CD4-positive, CD25-positive, alpha-beta regulatory T cell (primary cell): ENCODE measurements around the gene SGMS1. TPM values are rescaled to one million over a fixed set of nuclear protein-coding genes. Genes with fewer than 3 reads are reported as not detected.
A peak's percentile ranks its signal among the peaks of the same experiment; 100 is the strongest.

Experiments
- ATAC-seq, 2 donors: fragments of 150-1000 bp; cut with Tn5 transposase; one replicate each; pipeline ENCODE4 v1.10.0; 2021; ENCODE audit warnings: low read depth in 2 of 2, moderate number of reproducible peaks in 2 of 2, moderate library complexity in 1 of 2
- DNase-seq, 3 donors: peaks; one replicate each; pipeline versions ENCODE4 v3.0.0 to v3.0.0-alpha.2; 2012 to 2022; ENCODE audit warnings: mixed read lengths in 1 of 3
- H3K27ac ChIP-seq: one replicate; pipeline ENCODE4 v1.7.0; 2013; ENCODE audit warnings: mild to moderate bottlenecking, low read length; ENCODE audit not compliant: insufficient read depth, poor library complexity, severe bottlenecking
- H3K27me3 ChIP-seq: one replicate; pipeline ENCODE4 v1.7.0; 2013; ENCODE audit warnings: low read length; ENCODE audit not compliant: control insufficient read depth, insufficient read depth
- H3K36me3 ChIP-seq: one replicate; pipeline ENCODE4 v1.7.0; 2013; ENCODE audit warnings: mild to moderate bottlenecking, low read length, moderate library complexity; ENCODE audit not compliant: control insufficient read depth, insufficient read depth
- H3K4me1 ChIP-seq: 2 replicates; pipeline ENCODE4 v1.7.0; 2013; ENCODE audit warnings: mild to moderate bottlenecking, low read length; ENCODE audit not compliant: insufficient read depth, control insufficient read depth, poor library complexity, severe bottlenecking
- H3K4me3 ChIP-seq: one replicate; pipeline ENCODE4 v1.7.0; 2013; ENCODE audit warnings: low read depth, mild to moderate bottlenecking, low read length, moderate library complexity
- H3K9me3 ChIP-seq, 2 experiments: 1 replicate in 1 of 2; 2 replicates in 1 of 2; pipeline ENCODE4 v1.7.0; 2013; ENCODE audit warnings: low read length in 2 of 2, mild to moderate bottlenecking in 1 of 2, moderate library complexity in 1 of 2; ENCODE audit not compliant: control insufficient read depth in 2 of 2
- H3K27ac Mint-ChIP-seq, 3 donors: one replicate each; pipeline ENCODE4 v1.8.0; 2020 to 2022; ENCODE audit warnings: mild to moderate bottlenecking in 3 of 3, mixed read lengths in 3 of 3, moderate library complexity in 2 of 3
- H3K27me3 Mint-ChIP-seq: one replicate; pipeline ENCODE4 v1.8.0; 2022; ENCODE audit warnings: mild to moderate bottlenecking, mixed read lengths
- H3K36me3 Mint-ChIP-seq: one replicate; pipeline ENCODE4 v1.8.0; 2020; ENCODE audit warnings: mixed read lengths
- H3K4me1 Mint-ChIP-seq, 4 donors: one replicate each; pipeline ENCODE4 v1.8.0; 2020 to 2022; ENCODE audit warnings: mixed read lengths in 4 of 4, mild to moderate bottlenecking in 1 of 4
- H3K4me3 Mint-ChIP-seq, 4 donors: one replicate each; pipeline ENCODE4 v1.8.0; 2020 to 2022; ENCODE audit warnings: mild to moderate bottlenecking in 4 of 4, mixed read lengths in 4 of 4, moderate library complexity in 3 of 4
- H3K9me3 Mint-ChIP-seq, 7 donors: one replicate each; pipeline ENCODE4 v1.8.0; 2020 to 2022; ENCODE audit warnings: mixed read lengths in 7 of 7, mild to moderate bottlenecking in 3 of 7, moderate library complexity in 2 of 7
- polyA plus RNA-seq, 4 donors: library from polyadenylated mRNA; unstranded; fragments of 300-500 nt; fragmentation: Illumina TruSeq; gene quantifications; one replicate each; pipeline ENCODE4 v1.2.3, GENCODE V29; 2021
- total RNA-seq: library from RNA; stranded (reverse); gene quantifications from one replicate; pipeline ENCODE4 v1.2.3, GENCODE V29; 2022

SGMS1 gene
- total and polyA plus RNA-seq, 5 donors from 2014 or later, result 25.7 to 241 (median 33.0) TPM

DNA sequence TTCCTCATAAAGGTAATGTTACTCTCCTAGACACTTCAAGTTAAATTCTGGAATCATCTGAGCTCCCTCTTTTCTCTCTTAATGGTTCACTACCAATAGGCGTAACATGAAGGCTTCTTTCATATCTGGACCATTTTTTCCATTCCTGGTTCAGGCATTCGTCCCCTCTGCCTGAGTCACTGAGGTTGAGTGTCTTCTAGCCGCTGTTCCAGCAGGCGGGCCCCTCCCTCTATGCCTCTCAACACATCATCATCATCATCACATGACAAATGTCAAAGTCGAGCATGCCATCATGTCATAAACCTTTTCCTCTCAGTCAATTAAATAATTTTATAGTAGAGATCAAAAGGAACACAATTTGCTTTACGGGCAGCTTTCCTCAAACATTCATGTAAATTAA is 203.6 kb downstream of the SGMS1 start:
- H3K27ac Mint-ChIP-seq, result peak overlapping the region in 2 of 3 donors; percentile 0 to 47
- H3K4me1 Mint-ChIP-seq, result peaks cover 14 to 63% (median 47%) of the 10 kb centered on the region in 4 donors

DNA sequence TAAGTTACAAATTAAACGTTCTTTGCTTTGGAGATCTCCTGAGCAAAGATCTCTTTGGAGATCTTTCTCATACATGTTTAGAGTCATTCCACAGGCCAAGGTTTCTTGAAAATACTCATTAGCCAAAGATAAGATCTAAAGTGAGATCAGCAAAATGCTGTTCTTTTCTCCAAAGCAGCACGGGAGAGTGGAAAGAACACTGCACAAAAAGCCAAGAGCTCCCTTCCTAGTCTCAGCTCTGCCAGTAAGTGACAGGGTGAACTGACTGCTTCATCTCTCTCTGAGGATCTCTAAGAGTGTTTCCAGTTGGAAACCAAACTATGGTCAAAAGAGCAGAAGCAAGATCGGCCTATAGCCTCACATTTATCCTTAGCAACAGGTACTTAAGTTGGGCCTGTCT is 204.0 kb downstream of the SGMS1 start:
- peak overlapping the region; percentile 90 for H3K4me3 ChIP-seq
- H3K4me3 Mint-ChIP-seq, result peak overlapping the region in 2 of 4 donors; percentile 69 to 92

More for the DNA sequence above, 203.6 kb downstream of the SGMS1 start:
- Mint-ChIP-seq H3K9me3 (no peaks in the 10 kb centered on the region), H3K27me3 (no peaks in the 10 kb centered on the region), H3K4me3 (peak overlapping the region in 3 of 4 donors; percentile 61 to 92 (median 69)), H3K36me3 (peaks cover 12% of the 10 kb centered on the region)
- Histone ChIP-seq H3K9me3 (no peaks in the 10 kb centered on the region), H3K36me3 (no peaks in the 10 kb centered on the region), H3K27ac (no peak overlapping the region), H3K4me3 (peak overlapping the region; percentile 90), H3K27me3 (no peaks in the 10 kb centered on the region), H3K4me1 (peaks cover 40% of the 10 kb centered on the region)
- DNase-seq, result no peak
- ATAC-seq, result no peak

DNA sequence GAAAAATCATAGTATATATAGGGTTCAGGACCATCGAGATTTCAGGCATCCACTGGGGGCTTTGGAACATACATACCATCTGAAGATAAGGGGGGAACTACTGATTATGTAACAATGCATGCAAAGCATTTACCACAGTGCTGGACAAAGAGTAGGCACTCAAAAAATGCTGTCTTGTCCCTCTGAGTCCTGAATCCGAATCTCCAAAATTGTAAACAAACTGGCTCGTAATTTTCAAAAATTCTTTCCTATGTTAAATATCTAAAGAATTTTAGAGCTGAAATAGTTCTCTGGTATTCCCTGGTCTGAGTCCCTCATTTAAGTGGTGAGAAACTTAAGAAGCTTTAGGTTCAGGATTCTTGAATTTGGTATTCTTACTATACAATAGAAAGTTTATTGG is 204.7 kb downstream of the SGMS1 start:
- Histone ChIP-seq H3K9me3 (no peaks in the 10 kb centered on the region), H3K27me3 (no peaks in the 10 kb centered on the region), H3K36me3 (no peaks in the 10 kb centered on the region), H3K4me3 (peak overlapping the region; percentile 90), H3K4me1 (peaks cover 48% of the 10 kb centered on the region), H3K27ac (peak overlapping the region; percentile 81)
- H3K4me3 Mint-ChIP-seq, result peak overlapping the region; percentile 93 to 99 (median 95)
- DNase-seq (no peak), ATAC-seq (no peak)
- peaks cover 8% of the 10 kb centered on the region for H3K36me3 Mint-ChIP-seq
- no peaks in the 10 kb centered on the region for H3K27me3 Mint-ChIP-seq
- peaks cover 20 to 66% (median 53%) of the 10 kb centered on the region in 4 donors for H3K4me1 Mint-ChIP-seq
- H3K27ac Mint-ChIP-seq, result peak overlapping the region in 1 of 3 donors; percentile 29
- H3K9me3 Mint-ChIP-seq, result no peaks in the 10 kb centered on the region

More for the DNA sequence above, 204.0 kb downstream of the SGMS1 start:
- Mint-ChIP-seq H3K4me1 (peaks cover 16 to 66% (median 49%) of the 10 kb centered on the region in 4 donors), H3K36me3 (peaks cover 12% of the 10 kb centered on the region), H3K27ac (peak overlapping the region in 1 of 3 donors; percentile 0), H3K27me3 (no peaks in the 10 kb centered on the region), H3K9me3 (no peaks in the 10 kb centered on the region)
- Histone ChIP-seq H3K27ac (no peak overlapping the region), H3K4me1 (peaks cover 41% of the 10 kb centered on the region), H3K36me3 (no peaks in the 10 kb centered on the region), H3K9me3 (no peaks in the 10 kb centered on the region), H3K27me3 (no peaks in the 10 kb centered on the region)
- DNase-seq, result no peak
- ATAC-seq, result no peak

DNA sequence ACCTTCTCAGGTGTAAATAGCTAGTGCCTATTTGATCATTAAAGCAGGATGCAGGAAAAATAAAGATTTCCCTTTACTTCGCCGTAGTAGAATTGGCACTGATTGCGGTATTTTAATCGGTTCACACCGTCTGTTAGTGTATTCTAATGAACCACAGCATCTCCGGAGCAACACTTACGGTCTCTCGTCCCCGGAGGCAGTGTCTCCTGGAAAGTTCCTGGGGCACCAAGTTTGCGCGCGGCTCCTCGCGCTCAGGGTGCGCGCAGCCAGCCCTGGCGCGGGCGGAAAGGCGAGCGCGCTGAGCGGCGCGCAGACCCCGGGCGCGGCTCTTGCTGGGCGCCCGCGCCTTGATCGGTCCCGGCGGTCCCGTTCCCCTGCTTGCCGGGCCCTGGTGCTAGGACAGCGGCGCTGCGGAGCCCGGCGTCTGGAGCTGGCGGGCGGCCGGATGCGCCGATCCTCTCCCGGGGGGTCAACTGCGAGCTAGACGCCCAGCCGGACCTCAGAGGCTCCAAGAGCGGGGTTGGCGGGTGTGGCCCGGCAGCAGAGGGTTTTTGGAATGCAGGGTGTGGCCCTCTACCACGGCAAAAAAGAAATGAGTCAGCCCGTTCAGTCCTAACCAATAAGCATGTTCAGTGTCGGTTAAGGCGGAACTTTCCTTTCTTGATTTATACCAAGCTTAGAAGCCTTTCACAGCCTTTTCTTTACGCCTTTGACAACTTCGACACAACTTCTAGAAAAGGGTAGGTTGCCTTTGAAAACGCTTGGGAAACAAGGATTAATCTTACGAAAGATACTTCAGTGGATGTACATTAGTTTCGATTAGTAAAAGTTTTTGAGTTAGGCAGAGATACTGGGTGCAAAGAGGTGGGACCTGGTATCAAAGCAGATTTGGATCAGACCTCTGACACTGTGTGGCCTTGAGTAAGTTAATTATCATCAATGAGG is 205.6 kb downstream of the SGMS1 start:
- H3K4me3 ChIP-seq, result peak overlapping the region; percentile 96
- no peaks in the 10 kb centered on the region for H3K36me3 ChIP-seq
- H3K27ac ChIP-seq, result peak overlapping the region; percentile 81
- no peaks in the 10 kb centered on the region for H3K9me3 Mint-ChIP-seq
- DNase-seq (peak; percentile 51 to 92 (median 69)), ATAC-seq (peak; percentile 82 to 83)
- peaks cover 55% of the 10 kb centered on the region for H3K4me1 ChIP-seq
- peaks cover 25 to 71% (median 58%) of the 10 kb centered on the region in 4 donors for H3K4me1 Mint-ChIP-seq
- no peaks in the 10 kb centered on the region for H3K27me3 ChIP-seq
- H3K27ac Mint-ChIP-seq, result peak overlapping the region; percentile 88 to 95 (median 88)
- H3K36me3 Mint-ChIP-seq, result peaks cover 3% of the 10 kb centered on the region
- peak overlapping the region; percentile 93 to 99 (median 95) for H3K4me3 Mint-ChIP-seq
- no peaks in the 10 kb centered on the region for H3K27me3 Mint-ChIP-seq
- no peaks in the 10 kb centered on the region for H3K9me3 ChIP-seq

GRCh38 chr10:50417486-50417885 is 206.3 kb downstream of the SGMS1 start:
- Histone ChIP-seq H3K27me3 (no peaks in the 10 kb centered on the region), H3K4me1 (peaks cover 59% of the 10 kb centered on the region), H3K27ac (peak overlapping the region; percentile 81), H3K36me3 (no peaks in the 10 kb centered on the region), H3K9me3 (no peaks in the 10 kb centered on the region), H3K4me3 (peak overlapping the region; percentile 96)
- DNase-seq (peak in 2 of 3 donors; percentile 35 to 56), ATAC-seq (peak; percentile 3 to 4)
- H3K27ac Mint-ChIP-seq, result peak overlapping the region; percentile 63 to 89 (median 88)
- H3K4me1 Mint-ChIP-seq, result peaks cover 28 to 72% (median 58%) of the 10 kb centered on the region in 4 donors
- peak overlapping the region; percentile 93 to 96 (median 95) for H3K4me3 Mint-ChIP-seq
- H3K9me3 Mint-ChIP-seq, result no peaks in the 10 kb centered on the region
- H3K36me3 Mint-ChIP-seq, result peaks cover 3% of the 10 kb centered on the region
- no peaks in the 10 kb centered on the region for H3K27me3 Mint-ChIP-seq

DNA sequence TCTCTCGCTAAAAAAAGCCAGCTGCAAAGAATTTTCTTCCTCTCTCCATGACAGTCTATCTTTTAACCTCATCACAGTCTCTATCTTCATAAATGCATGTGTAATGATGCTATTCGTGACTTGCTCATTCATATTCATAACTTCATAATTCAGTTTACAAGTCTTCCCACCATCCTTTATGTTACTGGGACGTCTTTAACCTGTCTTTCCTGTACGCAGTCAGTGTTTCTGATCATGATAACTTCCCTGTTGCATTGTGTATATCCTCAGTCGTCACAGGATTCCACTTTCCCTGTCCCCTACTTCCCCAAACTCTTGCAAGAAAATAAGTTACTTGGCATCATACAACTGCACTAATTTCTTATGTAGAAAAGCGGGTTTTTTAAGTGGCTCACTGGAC is 206.9 kb downstream of the SGMS1 start:
- no peaks in the 10 kb centered on the region for H3K36me3 ChIP-seq
- H3K4me1 Mint-ChIP-seq, result peaks cover 30 to 73% (median 58%) of the 10 kb centered on the region in 4 donors
- H3K9me3 Mint-ChIP-seq, result no peaks in the 10 kb centered on the region
- peaks cover 3% of the 10 kb centered on the region for H3K36me3 Mint-ChIP-seq
- peak overlapping the region; percentile 81 for H3K27ac ChIP-seq
- peak overlapping the region; percentile 80 to 96 (median 90) for H3K4me3 Mint-ChIP-seq
- H3K4me1 ChIP-seq, result peaks cover 64% of the 10 kb centered on the region
- ATAC-seq (no peak), DNase-seq (no peak)
- H3K9me3 ChIP-seq, result no peaks in the 10 kb centered on the region
- peak overlapping the region; percentile 4 to 97 (median 88) for H3K27ac Mint-ChIP-seq
- peak overlapping the region; percentile 96 for H3K4me3 ChIP-seq
- H3K27me3 Mint-ChIP-seq, result no peaks in the 10 kb centered on the region
- H3K27me3 ChIP-seq, result no peaks in the 10 kb centered on the region

GRCh38 chr10:50416181-50416824 is 207.5 kb downstream of the SGMS1 start:
- no peaks in the 10 kb centered on the region for H3K27me3 Mint-ChIP-seq
- no peaks in the 10 kb centered on the region for H3K27me3 ChIP-seq
- H3K4me1 Mint-ChIP-seq, result peaks cover 33 to 73% (median 58%) of the 10 kb centered on the region in 4 donors
- peak overlapping the region; percentile 29 to 91 (median 79) for H3K27ac Mint-ChIP-seq
- no peaks in the 10 kb centered on the region for H3K36me3 ChIP-seq
- DNase-seq (no peak), ATAC-seq (no peak)
- H3K4me1 ChIP-seq, result peaks cover 64% of the 10 kb centered on the region
- H3K4me3 Mint-ChIP-seq, result peak overlapping the region; percentile 84 to 96 (median 90)
- H3K4me3 ChIP-seq, result peak overlapping the region; percentile 96
- H3K9me3 ChIP-seq, result no peaks in the 10 kb centered on the region
- H3K27ac ChIP-seq, result peak overlapping the region; percentile 81
- H3K9me3 Mint-ChIP-seq, result no peaks in the 10 kb centered on the region
- H3K36me3 Mint-ChIP-seq, result peaks cover 3% of the 10 kb centered on the region
